GM21528 (cell line): Measurements from ENCODE around the gene PDE9A.
"Not testable (repeated sequence)": the region's sequence is repeated elsewhere in the genome, so short reads cannot be mapped to it uniquely, and the experiment has no call there.

Experiments
- ATAC-seq: cut with Tn5 transposase; IDR thresholded peaks from one replicate; pipeline ENCODE4 v1.9.1; 2021; ENCODE audit warnings: mild to moderate bottlenecking, moderate library complexity; ENCODE audit not compliant: unreplicated experiment, low FRiP score

PDE9A gene

GRCh38 chr21:42704861-42705260 lies 51.4 kb downstream of the PDE9A start:
- ATAC-seq: no peak

DNA sequence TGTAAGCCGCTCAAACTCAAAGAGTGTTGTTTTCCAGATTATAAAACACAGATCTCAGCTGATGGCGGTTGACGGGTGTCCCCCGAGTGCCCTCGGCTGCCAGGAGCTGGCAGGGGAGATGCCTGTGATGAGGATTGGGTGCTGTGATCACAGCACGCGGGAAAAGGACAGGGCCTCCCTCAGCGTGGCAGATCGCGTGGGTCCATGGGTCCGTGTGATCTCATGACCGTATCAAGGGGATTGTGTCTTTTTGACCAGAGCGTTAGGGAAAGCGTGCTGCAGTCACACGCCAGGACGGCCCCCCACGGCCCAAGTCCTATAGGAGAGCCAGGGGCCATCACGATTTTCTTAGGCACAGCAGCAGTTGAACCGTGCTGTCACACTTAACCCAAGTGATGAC lies 51.9 kb downstream of the PDE9A start:
- no peak for ATAC-seq

DNA sequence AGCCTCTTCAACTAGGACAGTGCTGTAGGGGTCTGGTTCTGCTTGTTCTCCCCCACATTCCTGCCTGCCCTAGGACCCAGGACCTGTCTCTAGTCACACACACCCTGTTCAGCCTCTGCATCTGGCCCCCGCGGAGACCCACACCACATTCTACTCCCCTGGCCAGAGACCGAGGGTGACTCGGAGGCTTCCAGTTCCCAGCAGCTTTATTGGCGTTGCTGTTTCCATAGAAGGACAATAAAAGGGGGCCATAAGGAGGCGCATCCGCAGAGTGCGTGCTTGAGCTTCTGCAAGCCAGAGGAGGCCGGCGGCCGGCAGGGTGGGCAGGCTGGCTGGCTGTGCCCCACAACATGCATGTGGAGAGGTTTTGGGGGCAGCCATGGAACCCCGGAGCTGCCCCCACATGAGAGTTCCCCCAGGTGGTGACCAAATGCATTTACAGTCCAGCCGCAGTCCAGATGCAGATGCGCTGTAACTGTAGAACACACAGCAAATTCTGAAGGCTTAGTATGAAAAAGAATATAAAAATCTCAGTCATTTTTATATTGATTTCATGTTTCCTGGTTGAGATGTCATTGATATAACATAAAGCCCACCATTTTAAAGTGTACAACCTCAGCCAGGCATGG lies 52.4 kb downstream of the PDE9A start:
- no peak for ATAC-seq

- no peak for ATAC-seq
Measured at GRCh38 chr21:42706765-42707164, 53.3 kb downstream of the PDE9A start.

GRCh38 chr21:42707207-42707830 lies 53.9 kb downstream of the PDE9A start:
- ATAC-seq: no peak

- no peak for ATAC-seq
Measured at GRCh38 chr21:42708107-42708506, 54.7 kb downstream of the PDE9A start.

DNA sequence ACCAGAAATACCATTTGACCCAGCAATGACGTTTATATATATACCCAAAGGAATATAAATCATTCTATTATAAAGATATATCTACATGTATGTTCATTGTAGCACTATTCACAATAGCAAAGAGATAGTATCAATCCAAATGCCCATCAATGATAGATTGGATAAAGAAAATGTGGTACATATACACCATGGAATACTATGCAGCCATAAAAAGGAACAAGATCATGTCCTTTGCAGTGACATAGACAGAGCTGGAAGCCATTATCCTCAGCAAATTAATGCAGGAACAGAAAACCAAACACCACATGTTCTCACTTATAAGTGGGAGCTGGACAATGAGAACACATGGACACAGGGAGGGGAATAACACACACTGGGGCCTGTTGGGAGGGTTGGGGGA lies 55.5 kb downstream of the PDE9A start:
- not testable (repeated sequence) for ATAC-seq

DNA sequence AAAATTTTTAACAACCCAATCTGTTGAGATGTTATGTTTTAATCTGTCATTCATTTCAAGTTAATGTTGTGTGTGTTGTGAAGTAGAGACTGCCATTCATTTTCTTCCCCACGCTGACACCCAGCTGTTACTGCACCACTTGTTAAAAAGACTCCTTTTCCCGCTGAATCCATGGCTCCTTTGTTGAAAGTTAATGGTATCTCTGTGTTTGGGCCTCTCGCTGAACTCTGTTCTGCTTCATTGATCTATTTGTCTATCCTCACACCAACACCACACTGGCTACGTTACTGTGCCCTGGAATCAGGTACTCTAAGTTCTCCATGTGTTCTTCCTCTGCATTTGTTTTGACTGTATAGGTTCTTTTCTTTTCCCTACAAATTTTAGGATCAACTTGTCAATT lies 58.2 kb downstream of the PDE9A start:
- no peak for ATAC-seq

DNA sequence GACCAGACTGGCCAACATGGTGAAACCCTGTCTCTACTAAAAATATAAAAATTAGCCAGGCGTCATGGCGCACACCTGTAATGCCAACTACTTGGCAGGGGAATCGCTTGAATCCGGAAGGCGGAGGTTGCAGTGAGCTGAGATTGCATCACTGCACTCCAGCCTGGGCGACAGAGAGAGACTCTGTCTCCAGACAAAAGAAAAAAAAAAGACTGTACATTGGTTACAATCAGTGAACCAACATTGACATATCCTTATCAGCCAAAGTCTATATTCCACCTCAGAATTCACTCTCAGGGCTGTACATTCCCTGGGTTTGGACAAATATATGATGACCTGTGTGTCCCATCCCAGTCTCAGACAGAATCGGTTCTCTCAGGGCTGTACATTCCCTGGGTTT lies 62.0 kb downstream of the PDE9A start:
- not testable (repeated sequence) for ATAC-seq

GRCh38 chr21:42716074-42716473 lies 62.7 kb downstream of the PDE9A start:
- ATAC-seq: no peak

- ATAC-seq: not testable (repeated sequence)
Measured at GRCh38 chr21:42720484-42720883, 67.1 kb downstream of the PDE9A start.

DNA sequence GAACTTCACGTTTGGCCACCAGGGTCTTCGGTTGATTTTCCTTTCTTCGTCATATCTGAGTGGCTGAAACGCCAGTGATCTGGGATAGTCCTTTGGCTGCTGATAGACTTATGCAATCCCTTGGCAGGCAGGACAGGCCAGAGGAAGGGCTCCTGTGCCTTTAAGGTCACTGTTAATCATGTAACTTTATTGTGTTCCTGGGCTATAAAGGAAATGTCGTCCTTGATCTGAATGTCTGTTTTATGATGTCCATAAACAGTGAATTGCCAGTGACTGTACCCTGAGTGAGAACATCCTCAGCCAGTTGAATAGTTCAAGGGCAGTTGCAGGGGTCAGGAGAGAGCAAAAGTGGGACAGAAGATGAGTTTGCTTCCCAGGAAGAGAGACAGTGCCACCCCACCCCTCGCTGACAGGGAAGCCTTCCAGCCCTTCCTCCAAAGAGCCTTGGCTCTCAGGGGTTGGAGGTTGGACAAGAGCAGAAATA lies 68.0 kb downstream of the PDE9A start:
- no peak for ATAC-seq

GRCh38 chr21:42722153-42722552 lies 68.7 kb downstream of the PDE9A start:
- ATAC-seq: no peak

- ATAC-seq: no peak
Measured at GRCh38 chr21:42722808-42723473, 69.5 kb downstream of the PDE9A start.

DNA sequence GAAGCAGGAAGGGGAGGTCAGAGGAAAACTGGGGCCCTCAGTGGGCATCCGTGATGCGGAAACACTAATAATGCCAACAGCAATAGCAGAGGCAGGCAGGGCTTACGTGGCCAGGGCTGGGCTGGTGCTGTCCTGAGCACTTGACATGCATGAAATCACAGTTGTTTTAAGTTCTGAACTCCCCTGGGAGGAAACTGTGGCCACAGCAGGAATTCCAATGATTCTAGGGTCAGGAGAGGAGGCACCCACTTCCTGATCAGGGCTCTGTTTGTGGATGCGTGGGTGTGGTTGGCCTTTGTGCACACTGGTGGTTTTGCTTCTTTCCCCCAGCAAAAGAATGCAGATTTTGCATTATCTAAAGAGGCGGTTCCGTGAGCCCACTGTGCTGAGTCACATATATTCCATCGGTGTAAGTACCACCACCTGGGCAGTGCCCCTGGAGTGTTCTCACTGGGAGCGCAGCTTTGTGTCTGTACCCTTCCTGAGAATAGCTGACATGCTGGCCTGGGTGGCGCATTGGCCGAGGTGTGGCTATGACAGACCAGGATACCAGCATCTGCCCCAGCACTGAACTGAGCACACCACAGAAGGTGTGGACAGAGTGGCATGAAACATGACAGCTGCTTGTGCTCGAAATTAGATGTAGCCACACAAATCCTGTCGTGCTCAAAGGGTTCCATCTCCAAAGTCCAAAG lies 71.0 kb downstream of the PDE9A start:
- ATAC-seq: no peak

- ATAC-seq: no peak
Measured at GRCh38 chr21:42725416-42725930, 72.1 kb downstream of the PDE9A start.

GRCh38 chr21:42731264-42732032 lies 78.0 kb downstream of the PDE9A start:
- no peak for ATAC-seq

DNA sequence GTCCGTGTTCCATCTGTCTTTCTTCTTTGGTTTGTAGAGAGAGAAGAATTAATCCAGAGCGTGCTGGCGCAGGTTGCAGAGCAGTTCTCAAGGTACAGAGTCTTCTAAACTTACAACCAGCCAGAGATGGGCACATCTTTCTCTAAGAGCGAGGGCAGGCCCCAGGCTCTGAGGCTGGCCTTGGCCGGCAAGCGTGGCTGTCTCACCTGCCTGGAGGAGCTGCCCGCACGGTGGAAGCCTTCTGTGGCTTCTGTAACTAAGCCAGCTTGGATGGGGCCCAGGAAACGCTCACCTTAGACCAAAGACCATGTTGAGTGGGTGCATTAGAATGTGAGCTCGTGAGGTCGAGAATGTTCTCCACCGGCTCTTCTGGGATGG lies 78.6 kb downstream of the PDE9A start:
- ATAC-seq: no peak

GRCh38 chr21:42733037-42733627 lies 79.7 kb downstream of the PDE9A start:
- ATAC-seq: no peak

DNA sequence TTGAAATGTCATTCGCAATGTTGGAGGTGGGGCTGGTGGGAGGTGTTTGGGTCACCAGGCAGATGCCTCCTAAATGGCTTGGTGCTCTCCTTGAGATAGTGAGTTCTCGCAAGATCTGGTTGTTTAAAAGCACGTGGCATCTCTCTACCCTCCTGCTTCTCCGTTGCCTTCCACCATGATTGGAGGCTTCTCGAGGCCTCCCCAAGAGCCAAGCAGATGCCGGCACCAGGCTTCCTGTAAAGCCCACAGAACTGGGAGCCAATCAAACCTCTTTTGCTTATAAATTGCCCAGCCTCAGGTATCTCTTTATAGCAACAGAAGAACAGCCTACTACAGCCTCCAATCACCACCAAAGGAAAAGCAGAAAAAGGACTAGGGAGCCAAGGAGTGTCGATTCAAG lies 80.5 kb downstream of the PDE9A start:
- ATAC-seq: no peak
